ENCODE measurements around the gene CNNM3.

The CNNM3 gene

GRCh38 chr2:96797066-96797625 lies 18.9 kb upstream of the CNNM3 start:
- Histone ChIP-seq H3K9me2 (replicated peaks; ENCODE audit: insufficient read depth, low read length) (no peaks in the 10 kb centered on the region), H3K4me2 (ENCODE audit: low read depth, low read length, poor library complexity, severe bottlenecking) (no peak overlapping the region), H3K27ac (ENCODE audit: low read depth, low read length) (no peak overlapping the region), H3K27me3 (ENCODE audit: low read length) (no peaks in the 10 kb centered on the region), H2AFZ (ENCODE audit: low read depth, low read length, severe bottlenecking) (no peak overlapping the region), H3K4me3 (ENCODE audit: insufficient read depth, low read length, poor library complexity, severe bottlenecking) (no peak overlapping the region), H3K36me3 (ENCODE audit: low read length) (no peaks in the 10 kb centered on the region), H3K79me2 (ENCODE audit: insufficient read depth, low read length) (no peaks in the 10 kb centered on the region), H4K20me1 (ENCODE audit: low read depth, low read length) (no peaks in the 10 kb centered on the region), H3K9ac (ENCODE audit: low read length) (no peak overlapping the region), H3K9me3 (ENCODE audit: insufficient read depth, low read length) (no peaks in the 10 kb centered on the region), H3F3A (ENCODE audit: insufficient read depth) (no peaks in the 10 kb centered on the region)
- TF ChIP-seq CTCF (IDR thresholded peaks at IDR 0.05; ENCODE audit: insufficient read depth, low read length, poor library complexity, severe bottlenecking) (no peak), EZH2phosphoT487 (conservative IDR thresholded peaks at IDR 0.05; ENCODE audit: low read length) (no peak)

- Histone ChIP-seq H3F3A (ENCODE audit: insufficient read depth) (no peaks in the 10 kb centered on the region), H3K27ac (ENCODE audit: low read depth, low read length) (no peak overlapping the region), H3K9me3 (ENCODE audit: insufficient read depth, low read length) (no peaks in the 10 kb centered on the region), H3K9me2 (replicated peaks; ENCODE audit: insufficient read depth, low read length) (no peaks in the 10 kb centered on the region), H4K20me1 (ENCODE audit: low read depth, low read length) (no peaks in the 10 kb centered on the region), H3K79me2 (ENCODE audit: insufficient read depth, low read length) (no peaks in the 10 kb centered on the region), H3K27me3 (ENCODE audit: low read length) (no peaks in the 10 kb centered on the region), H2AFZ (ENCODE audit: low read depth, low read length, severe bottlenecking) (no peak overlapping the region), H3K36me3 (ENCODE audit: low read length) (no peaks in the 10 kb centered on the region), H3K9ac (ENCODE audit: low read length) (no peak overlapping the region), H3K4me2 (ENCODE audit: low read depth, low read length, poor library complexity, severe bottlenecking) (no peak overlapping the region), H3K4me3 (ENCODE audit: insufficient read depth, low read length, poor library complexity, severe bottlenecking) (no peak overlapping the region)
- TF ChIP-seq EZH2phosphoT487 (conservative IDR thresholded peaks at IDR 0.05; ENCODE audit: low read length) (no peak), CTCF (IDR thresholded peaks at IDR 0.05; ENCODE audit: insufficient read depth, low read length, poor library complexity, severe bottlenecking) (no peak)
Measured at GRCh38 chr2:96798733-96799622, 17.1 kb upstream of the CNNM3 start.

DNA sequence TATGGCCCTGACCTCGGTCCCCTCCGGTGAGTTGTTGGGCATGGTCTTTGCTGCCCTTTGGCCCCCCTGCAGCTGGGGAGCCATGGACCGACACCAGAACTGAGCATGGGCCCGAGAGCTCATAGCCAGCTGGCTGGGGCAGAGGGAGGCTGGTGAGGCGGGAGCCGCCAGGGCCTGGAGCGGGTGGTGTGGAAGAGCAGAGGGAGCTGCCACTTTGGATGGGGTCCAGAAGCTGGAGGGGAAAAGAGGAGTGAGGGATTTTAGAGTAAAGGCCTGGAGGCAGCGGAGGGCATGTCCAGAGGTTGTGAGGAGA lies 16.5 kb upstream of the CNNM3 start:
- no peaks in the 10 kb centered on the region for H3K36me3 ChIP-seq (ENCODE audit: low read length)
- H2AFZ ChIP-seq (ENCODE audit: low read depth, low read length, severe bottlenecking): no peak overlapping the region
- no peaks in the 10 kb centered on the region for H4K20me1 ChIP-seq (ENCODE audit: low read depth, low read length)
- H3K4me2 ChIP-seq (ENCODE audit: low read depth, low read length, poor library complexity, severe bottlenecking): no peak overlapping the region
- H3K9me3 ChIP-seq (ENCODE audit: insufficient read depth, low read length): no peaks in the 10 kb centered on the region
- no peaks in the 10 kb centered on the region for H3K9me2 ChIP-seq (replicated peaks; ENCODE audit: insufficient read depth, low read length)
- no peaks in the 10 kb centered on the region for H3F3A ChIP-seq (ENCODE audit: insufficient read depth)
- no peak overlapping the region for H3K4me3 ChIP-seq (ENCODE audit: insufficient read depth, low read length, poor library complexity, severe bottlenecking)
- no peak overlapping the region for H3K9ac ChIP-seq (ENCODE audit: low read length)
- H3K79me2 ChIP-seq (ENCODE audit: insufficient read depth, low read length): no peaks in the 10 kb centered on the region
- H3K27ac ChIP-seq (ENCODE audit: low read depth, low read length): no peak overlapping the region
- TF ChIP-seq EZH2phosphoT487 (conservative IDR thresholded peaks at IDR 0.05; ENCODE audit: low read length): no peak
- no peak for TF ChIP-seq CTCF (IDR thresholded peaks at IDR 0.05; ENCODE audit: insufficient read depth, low read length, poor library complexity, severe bottlenecking)
- no peaks in the 10 kb centered on the region for H3K27me3 ChIP-seq (ENCODE audit: low read length)
